BE2C (cell line): ENCODE data around the gene CTRB2.

ENCODE experiments used
- DNase-seq: peaks from one replicate; pipeline ENCODE4 v3.0.0-alpha.2; 2020
- H3K27me3 ChIP-seq: fragments of 250-450 bp; sonication (Bioruptor Pico); 2 replicates; pipeline ENCODE4 v1.5.1; 2020; ENCODE audit warnings: mild to moderate bottlenecking
- H3K36me3 ChIP-seq: fragments of 250-450 bp; sonication (Bioruptor Pico); 2 replicates; pipeline ENCODE4 v1.5.1; 2020; ENCODE audit warnings: mild to moderate bottlenecking
- H3K4me1 ChIP-seq: fragments of 250-450 bp; sonication (Bioruptor Pico); 2 replicates; pipeline ENCODE4 v1.5.1; 2020
- H3K4me3 ChIP-seq: 2 replicates; pipeline ENCODE4 v1.5.1; 2011; ENCODE audit warnings: low read depth, low read length
- H3K9me3 ChIP-seq: fragments of 250-450 bp; sonication (Bioruptor Pico); 2 replicates; pipeline ENCODE4 v1.5.1; 2020
- TF ChIP-seq, protein P1 (sequence below): IDR thresholded peaks from 2 replicates; pipeline ENCODE4 v1.5.1; 2012; ENCODE audit warnings: mild to moderate bottlenecking, low read depth, low read length

CTRB2 gene

DNA sequence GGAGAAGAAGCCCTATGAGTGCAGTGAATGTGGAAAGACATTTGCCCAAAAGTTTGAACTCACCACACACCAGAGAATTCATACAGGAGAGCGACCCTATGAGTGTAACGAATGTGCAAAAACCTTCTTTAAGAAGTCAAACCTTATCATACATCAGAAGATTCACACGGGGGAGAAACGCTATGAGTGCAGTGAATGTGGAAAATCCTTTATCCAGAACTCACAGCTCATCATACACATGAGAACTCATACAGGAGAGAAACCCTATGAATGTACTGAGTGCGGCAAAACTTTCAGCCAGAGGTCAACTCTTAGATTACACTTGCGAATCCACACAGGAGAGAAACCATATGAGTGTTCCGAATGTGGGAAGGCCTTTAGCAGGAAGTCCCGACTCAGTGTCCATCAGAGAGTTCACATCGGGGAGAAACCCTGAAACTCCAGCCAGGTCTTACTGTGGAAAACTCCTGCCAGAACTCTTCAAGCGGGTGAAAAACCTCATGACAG, 37.0 kb downstream of the CTRB2 start:
- DNase-seq = no peak
- Histone ChIP-seq H3K9me3 (peaks cover 10% of the 10 kb centered on the region), H3K4me3 (no peak overlapping the region), H3K27me3 (no peaks in the 10 kb centered on the region), H3K36me3 (peaks cover 56% of the 10 kb centered on the region), H3K4me1 (no peaks in the 10 kb centered on the region)
- TF ChIP-seq, protein P1, sequence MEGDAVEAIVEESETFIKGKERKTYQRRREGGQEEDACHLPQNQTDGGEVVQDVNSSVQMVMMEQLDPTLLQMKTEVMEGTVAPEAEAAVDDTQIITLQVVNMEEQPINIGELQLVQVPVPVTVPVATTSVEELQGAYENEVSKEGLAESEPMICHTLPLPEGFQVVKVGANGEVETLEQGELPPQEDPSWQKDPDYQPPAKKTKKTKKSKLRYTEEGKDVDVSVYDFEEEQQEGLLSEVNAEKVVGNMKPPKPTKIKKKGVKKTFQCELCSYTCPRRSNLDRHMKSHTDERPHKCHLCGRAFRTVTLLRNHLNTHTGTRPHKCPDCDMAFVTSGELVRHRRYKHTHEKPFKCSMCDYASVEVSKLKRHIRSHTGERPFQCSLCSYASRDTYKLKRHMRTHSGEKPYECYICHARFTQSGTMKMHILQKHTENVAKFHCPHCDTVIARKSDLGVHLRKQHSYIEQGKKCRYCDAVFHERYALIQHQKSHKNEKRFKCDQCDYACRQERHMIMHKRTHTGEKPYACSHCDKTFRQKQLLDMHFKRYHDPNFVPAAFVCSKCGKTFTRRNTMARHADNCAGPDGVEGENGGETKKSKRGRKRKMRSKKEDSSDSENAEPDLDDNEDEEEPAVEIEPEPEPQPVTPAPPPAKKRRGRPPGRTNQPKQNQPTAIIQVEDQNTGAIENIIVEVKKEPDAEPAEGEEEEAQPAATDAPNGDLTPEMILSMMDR = no peak

DNA sequence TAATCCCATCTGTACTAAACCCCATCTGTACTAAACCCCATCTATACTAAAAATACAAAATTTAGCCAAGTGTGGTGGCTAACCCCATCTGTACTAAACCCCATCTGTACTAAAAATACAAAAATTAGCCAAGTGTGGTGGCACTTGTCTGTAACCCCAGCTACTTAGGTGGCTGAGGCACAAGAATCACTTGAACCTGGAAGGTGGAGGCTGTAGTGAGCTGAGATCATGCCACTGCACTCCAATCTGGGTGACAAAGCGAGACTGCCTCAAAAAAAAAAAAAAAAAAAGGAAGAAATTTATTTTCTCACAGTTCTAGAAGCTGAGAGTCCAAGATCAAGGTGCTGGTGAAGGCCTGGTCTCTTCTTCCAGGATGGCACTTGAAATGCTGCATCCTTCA, 46.6 kb downstream of the CTRB2 start:
- Histone ChIP-seq H3K4me3 (no peak overlapping the region), H3K4me1 (no peaks in the 10 kb centered on the region), H3K27me3 (no peaks in the 10 kb centered on the region), H3K9me3 (peaks cover 2% of the 10 kb centered on the region; the same call in 1 of the 2 replicates), H3K36me3 (peaks cover 27% of the 10 kb centered on the region)
- DNase-seq = no peak
- TF ChIP-seq, protein P1 = no peak
